Neuronal stem cell (in vitro differentiated cells): Measurements from ENCODE around the gene OSBPL6.
"Not testable (repeated sequence)": the region's sequence is repeated elsewhere in the genome, so short reads cannot be mapped to it uniquely, and the experiment has no call there.

Source experiments
- DNase-seq: peaks from one replicate; pipeline ENCODE4 v3.0.0-alpha.2; 2013; ENCODE audit warnings: low spot score
- H2AFZ ChIP-seq: one replicate; pipeline ENCODE4 v1.6.1; 2013; ENCODE audit warnings: mild to moderate bottlenecking, low read length, inconsistent platforms
- H2AK5ac ChIP-seq: 2 replicates; pipeline ENCODE4 v1.6.1; 2013; ENCODE audit warnings: low read depth, mild to moderate bottlenecking, inconsistent platforms, low read length, moderate library complexity, mixed read lengths
- H2BK120ac ChIP-seq: 2 replicates; pipeline ENCODE4 v1.6.1; 2013; ENCODE audit warnings: low read depth, mild to moderate bottlenecking, inconsistent platforms, low read length, moderate library complexity, mixed read lengths
- H2BK12ac ChIP-seq: one replicate; pipeline ENCODE4 v1.6.1; 2013; ENCODE audit warnings: low read length, inconsistent platforms
- H2BK15ac ChIP-seq: 2 replicates; pipeline ENCODE4 v1.6.1; 2013; ENCODE audit warnings: mild to moderate bottlenecking, low read length, inconsistent platforms, mixed read lengths
- H2BK5ac ChIP-seq: one replicate; pipeline ENCODE4 v1.6.1; 2013; ENCODE audit warnings: inconsistent platforms, mild to moderate bottlenecking, low read length, moderate library complexity
- H3K14ac ChIP-seq: one replicate; pipeline ENCODE4 v1.6.1; 2013; ENCODE audit warnings: low read length, inconsistent platforms
- H3K18ac ChIP-seq: 2 replicates; pipeline ENCODE4 v1.6.1; 2013; ENCODE audit warnings: low read length, inconsistent platforms
- H3K23ac ChIP-seq: 2 replicates; pipeline ENCODE4 v1.6.1; 2013; ENCODE audit warnings: low read depth, mild to moderate bottlenecking, mixed read lengths, low read length, inconsistent platforms; ENCODE audit not compliant: poor library complexity
- H3K27ac ChIP-seq: replicated peaks from 3 replicates; pipeline ENCODE4 v1.5.1; 2013; ENCODE audit warnings: low read length, inconsistent platforms
- H3K27me3 ChIP-seq, 3 experiments: 2 replicates each; pipeline ENCODE4 v1.6.1; 2013; ENCODE audit warnings: low read length in 3 of 3, mild to moderate bottlenecking in 2 of 3, inconsistent platforms in 1 of 3, low read depth in 1 of 3, mixed read lengths in 1 of 3, moderate library complexity in 1 of 3; ENCODE audit not compliant: control insufficient read depth in 3 of 3, insufficient read depth in 3 of 3
- H3K36me3 ChIP-seq, 2 donors: replicated peaks in 1 of 2; 2 replicates each; pipeline ENCODE4 v1.6.1; 2013; ENCODE audit warnings: low read length in 2 of 2; ENCODE audit not compliant: control insufficient read depth in 2 of 2, insufficient read depth in 2 of 2
- H3K4ac ChIP-seq: 2 replicates; pipeline ENCODE4 v1.6.1; 2013; ENCODE audit warnings: inconsistent platforms, mild to moderate bottlenecking, low read length, moderate library complexity
- H3K4me1 ChIP-seq, 2 donors: 1 replicate in 1 of 2; 2 replicates in 1 of 2; pipeline ENCODE4 v1.6.1; 2013; ENCODE audit warnings: low read length in 2 of 2, low read depth in 1 of 2; ENCODE audit not compliant: control insufficient read depth in 2 of 2, insufficient read depth in 1 of 2
- H3K4me2 ChIP-seq: one replicate; pipeline ENCODE4 v1.6.1; 2013; ENCODE audit warnings: mild to moderate bottlenecking, low read length, inconsistent platforms; ENCODE audit not compliant: insufficient read depth, poor library complexity, severe bottlenecking
- H3K4me3 ChIP-seq, 2 donors: 2 replicates each; pipeline ENCODE4 v1.5.1; 2013; ENCODE audit warnings: low read length in 2 of 2, mild to moderate bottlenecking in 2 of 2, inconsistent platforms in 1 of 2, moderate library complexity in 1 of 2
- H3K79me1 ChIP-seq: one replicate; pipeline ENCODE4 v1.6.1; 2013; ENCODE audit warnings: low read depth, mild to moderate bottlenecking, inconsistent platforms, low read length, moderate library complexity
- H3K9ac ChIP-seq: one replicate; pipeline ENCODE4 v1.6.1; 2013; ENCODE audit warnings: mild to moderate bottlenecking, low read depth, low read length, inconsistent platforms; ENCODE audit not compliant: poor library complexity
- H3K9me3 ChIP-seq, 2 donors: replicated peaks in 1 of 2; 2 replicates each; pipeline versions ENCODE3 to v1.6.1; 2013; ENCODE audit warnings: low read length in 2 of 2, mild to moderate bottlenecking in 2 of 2, inconsistent platforms in 1 of 2, low read depth in 1 of 2, mixed read lengths in 1 of 2, moderate library complexity in 1 of 2; ENCODE audit not compliant: control insufficient read depth in 2 of 2, insufficient read depth in 1 of 2
- H4K8ac ChIP-seq: one replicate; pipeline ENCODE4 v1.6.1; 2013; ENCODE audit warnings: low read depth, mild to moderate bottlenecking, inconsistent platforms, low read length, moderate library complexity
- H4K91ac ChIP-seq: one replicate; pipeline ENCODE4 v1.6.1; 2013; ENCODE audit warnings: low read length, low read depth, mild to moderate bottlenecking, inconsistent platforms; ENCODE audit not compliant: poor library complexity
- WGBS, 2 donors: extraction: QIAGEN DNeasy Blood & Tissue Kit; methylation state at CpG; one replicate each; pipeline ENCODE4 v1.1.7; 2013; ENCODE audit warnings: missing lambda C conversion rate in 2 of 2, mixed read lengths in 1 of 2; ENCODE audit not compliant: insufficient read length in 2 of 2, insufficient replicate concordance in 1 of 2; ENCODE audit errors: extremely low coverage in 2 of 2; 5-methylcytosine and 5-hydroxymethylcytosine counted together

Gene OSBPL6

DNA sequence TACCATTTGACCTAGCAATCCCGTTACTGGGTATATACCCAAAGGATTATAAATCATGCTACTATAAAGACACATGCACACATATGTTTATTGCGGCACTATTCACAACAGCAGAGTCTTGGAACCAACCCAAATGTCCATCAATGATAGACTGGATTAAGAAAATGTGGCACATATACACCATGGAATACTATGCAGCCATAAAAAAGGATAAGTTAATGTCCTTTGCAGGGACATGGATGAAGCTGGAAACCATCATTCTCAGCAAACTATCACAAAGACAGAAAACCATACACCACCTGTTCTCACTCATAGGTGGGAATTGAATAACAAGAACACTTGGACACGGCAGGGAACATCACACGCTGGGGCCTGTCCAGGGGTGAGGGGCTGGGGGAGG lies 163.4 kb downstream of the OSBPL6 start:
- H2BK5ac ChIP-seq, H3K23ac ChIP-seq, H2AFZ ChIP-seq, H3K14ac ChIP-seq, H3K36me3 ChIP-seq, H3K27me3 ChIP-seq, H3K18ac ChIP-seq, H2AK5ac ChIP-seq, H3K79me1 ChIP-seq, H3K4me2 ChIP-seq, H2BK12ac ChIP-seq, H3K4me1 ChIP-seq, H4K91ac ChIP-seq, H3K4me3 ChIP-seq, H3K4ac ChIP-seq, H2BK15ac ChIP-seq, H3K9ac ChIP-seq, H2BK120ac ChIP-seq, H3K9me3 ChIP-seq, H3K27ac ChIP-seq, DNase-seq, H4K8ac ChIP-seq: not testable (repeated sequence)
- no CpG with 5 or more reads among the region's 4 CpGs for WGBS, 2 donors

DNA sequence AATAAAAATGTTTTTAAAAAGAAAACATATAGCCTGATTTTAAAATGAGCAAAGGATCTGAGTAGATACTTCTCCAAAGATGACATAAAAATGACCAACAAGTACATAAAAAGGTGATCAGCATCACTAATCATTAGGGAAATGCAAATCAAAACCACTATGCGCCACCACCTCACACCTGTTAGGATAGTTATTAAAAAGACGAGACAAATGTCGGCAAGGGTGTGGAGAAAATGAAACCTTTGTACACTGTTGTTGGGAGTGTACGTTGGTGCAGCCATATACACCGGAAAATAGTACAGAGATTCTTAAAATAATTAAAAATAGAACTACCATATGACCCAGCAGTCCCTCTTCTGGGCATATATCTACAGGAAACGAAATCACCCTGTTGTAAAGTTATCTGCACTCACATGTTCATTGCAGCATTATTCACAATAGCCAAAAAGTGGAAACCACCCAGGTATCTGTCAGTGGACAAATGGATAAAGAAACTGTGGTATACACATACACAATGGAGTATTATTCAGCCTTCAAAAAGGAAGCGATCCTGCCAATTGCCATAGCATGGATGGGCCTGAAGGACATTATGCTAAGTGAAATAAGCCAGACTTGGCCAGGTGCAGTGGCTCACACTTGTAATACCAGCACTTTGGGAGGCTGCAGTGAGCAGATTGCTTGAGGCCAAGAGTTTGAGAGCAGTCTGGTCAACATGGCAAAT lies 165.0 kb downstream of the OSBPL6 start:
- H3K14ac ChIP-seq: no peak overlapping the region
- no peak overlapping the region for H3K27ac ChIP-seq
- no peaks in the 10 kb centered on the region for H3K4me1 ChIP-seq
- no peak overlapping the region for H3K4me3 ChIP-seq
- no peaks in the 10 kb centered on the region for H3K9me3 ChIP-seq
- no peak overlapping the region for H2AFZ ChIP-seq
- no peak overlapping the region for H3K9ac ChIP-seq
- no peaks in the 10 kb centered on the region for H3K79me1 ChIP-seq
- H3K36me3 ChIP-seq: peaks cover 0 to 4% of the 10 kb centered on the region in 2 donors
- H3K23ac ChIP-seq: no peak overlapping the region
- H2BK12ac ChIP-seq: no peak overlapping the region
- no peak for DNase-seq
- H3K18ac ChIP-seq: no peak overlapping the region
- H2BK5ac ChIP-seq: no peak overlapping the region
- no peak overlapping the region for H2BK15ac ChIP-seq
- no peak overlapping the region for H3K4ac ChIP-seq
- H4K8ac ChIP-seq: no peak overlapping the region
- no peak overlapping the region for H3K4me2 ChIP-seq
- H2BK120ac ChIP-seq: no peak overlapping the region
- H2AK5ac ChIP-seq: no peak overlapping the region
- H3K27me3 ChIP-seq: no peaks in the 10 kb centered on the region
- H4K91ac ChIP-seq: no peak overlapping the region
- no CpG with 5 or more reads among the region's 7 CpGs for WGBS, 2 donors

DNA sequence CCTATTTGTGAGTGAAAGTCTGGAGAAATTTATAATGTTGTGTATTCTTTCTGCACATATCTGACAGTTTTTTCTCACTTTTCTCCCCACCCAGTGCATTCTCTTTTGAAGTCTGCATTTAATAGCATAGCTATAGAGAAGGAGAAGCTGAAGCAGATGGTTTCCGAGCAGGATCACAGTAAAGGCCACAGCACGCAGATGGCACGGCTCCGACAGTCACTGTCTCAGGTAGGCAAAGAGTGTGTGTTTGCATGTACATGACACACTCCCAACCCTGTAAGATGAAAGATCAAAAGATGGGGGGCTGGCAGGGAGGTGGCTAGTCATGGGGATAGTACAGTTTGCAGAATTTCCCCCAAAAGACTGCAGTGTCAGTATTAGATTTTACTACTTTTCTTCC lies 167.3 kb downstream of the OSBPL6 start:
- Histone ChIP-seq H2BK15ac (no peak overlapping the region), H3K27me3 (no peaks in the 10 kb centered on the region), H4K8ac (no peak overlapping the region), H4K91ac (no peak overlapping the region), H3K9ac (no peak overlapping the region), H2BK12ac (no peak overlapping the region), H2BK5ac (no peak overlapping the region), H3K79me1 (no peaks in the 10 kb centered on the region), H2BK120ac (no peak overlapping the region), H3K4me2 (no peak overlapping the region), H3K36me3 (peaks cover 0 to 4% of the 10 kb centered on the region in 2 donors), H3K14ac (no peak overlapping the region), H3K4ac (no peak overlapping the region), H3K18ac (no peak overlapping the region), H2AFZ (no peak overlapping the region), H3K4me3 (no peak overlapping the region), H3K27ac (no peak overlapping the region), H3K9me3 (no peaks in the 10 kb centered on the region), H3K4me1 (no peaks in the 10 kb centered on the region), H3K23ac (no peak overlapping the region), H2AK5ac (no peak overlapping the region)
- no CpG with 5 or more reads among the region's 4 CpGs for WGBS, 2 donors
- DNase-seq: no peak

DNA sequence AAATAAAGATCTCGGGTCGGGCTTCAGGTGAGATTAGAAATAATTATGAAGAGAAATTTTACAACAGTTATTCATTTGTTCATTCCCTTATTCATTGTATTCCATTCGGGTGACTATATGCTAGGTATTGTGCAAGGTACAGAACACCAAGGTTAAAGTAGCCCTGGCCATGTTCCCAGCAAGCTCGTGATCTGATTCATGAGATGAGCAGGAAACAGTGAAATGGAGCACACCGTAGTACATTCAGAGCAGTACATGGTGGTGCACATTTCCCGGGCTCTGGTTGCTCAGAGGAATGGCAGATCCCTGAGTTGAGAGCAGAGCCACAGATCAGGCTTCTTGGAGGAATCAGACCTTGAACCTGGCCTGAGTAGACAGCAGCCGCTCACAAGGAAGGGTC lies 168.9 kb downstream of the OSBPL6 start:
- H3K27me3 ChIP-seq: no peaks in the 10 kb centered on the region
- H2AK5ac ChIP-seq: no peak overlapping the region
- no peak overlapping the region for H2BK15ac ChIP-seq
- no peak overlapping the region for H2BK5ac ChIP-seq
- no peak for DNase-seq
- H3K9me3 ChIP-seq: no peaks in the 10 kb centered on the region
- H3K14ac ChIP-seq: no peak overlapping the region
- no peaks in the 10 kb centered on the region for H3K4me1 ChIP-seq
- no peak overlapping the region for H3K4me3 ChIP-seq
- H2BK120ac ChIP-seq: no peak overlapping the region
- no peak overlapping the region for H3K9ac ChIP-seq
- H4K8ac ChIP-seq: no peak overlapping the region
- H2BK12ac ChIP-seq: no peak overlapping the region
- no peak overlapping the region for H4K91ac ChIP-seq
- no peak overlapping the region for H3K4ac ChIP-seq
- H2AFZ ChIP-seq: no peak overlapping the region
- H3K36me3 ChIP-seq: peaks cover 0 to 4% of the 10 kb centered on the region in 2 donors
- no peak overlapping the region for H3K4me2 ChIP-seq
- no peak overlapping the region for H3K27ac ChIP-seq
- H3K79me1 ChIP-seq: no peaks in the 10 kb centered on the region
- H3K23ac ChIP-seq: no peak overlapping the region
- no peak overlapping the region for H3K18ac ChIP-seq
- WGBS, 2 donors: no CpG with 5 or more reads among the region's 7 CpGs
